ENCODE measurements around the gene HMGXB4.

The HMGXB4 gene

DNA sequence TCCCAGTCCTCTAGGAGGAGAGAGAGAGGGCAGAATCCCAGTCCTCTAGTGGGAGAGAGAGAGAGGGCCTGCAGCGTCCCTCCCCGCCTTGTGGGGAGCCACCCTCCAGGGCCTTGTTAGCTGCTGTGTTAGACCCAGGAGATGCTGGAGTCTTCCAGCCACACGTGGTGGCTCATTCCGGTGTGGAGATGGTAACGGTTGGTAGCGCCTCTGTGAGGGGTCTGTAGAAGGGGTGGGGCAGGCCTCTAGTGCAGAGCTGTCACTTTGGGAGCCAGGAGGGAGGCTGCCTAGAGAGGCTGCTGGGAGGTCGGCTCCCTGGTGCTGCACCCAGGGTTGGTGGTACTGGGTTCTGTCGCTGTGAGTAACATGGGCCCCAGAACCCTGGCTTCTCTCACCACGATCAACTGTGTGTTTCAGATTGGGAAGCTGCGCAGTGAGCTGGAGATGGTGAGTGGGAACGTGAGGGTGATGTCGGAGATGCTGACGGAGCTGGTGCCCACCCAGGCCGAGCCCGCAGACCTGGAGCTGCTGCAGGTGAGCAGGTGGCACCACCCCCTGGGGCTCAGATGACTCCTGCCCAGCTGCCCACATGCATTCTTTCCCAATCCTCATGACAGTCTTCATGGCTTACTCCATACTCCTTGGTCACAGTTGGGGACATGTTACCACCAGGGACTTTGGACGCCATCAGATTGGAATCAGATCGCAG is 69.7 kb downstream of the HMGXB4 start:
- no peak for DNase-seq (ENCODE audit: low read depth in 2 of 2)

GRCh38 chr22:35327690-35328471 is 70.6 kb downstream of the HMGXB4 start:
- DNase-seq (ENCODE audit: low read depth in 2 of 2), result no peak

- DNase-seq (ENCODE audit: low read depth in 2 of 2), result no peak
Measured at GRCh38 chr22:35328472-35328885, 71.2 kb downstream of the HMGXB4 start.

DNA sequence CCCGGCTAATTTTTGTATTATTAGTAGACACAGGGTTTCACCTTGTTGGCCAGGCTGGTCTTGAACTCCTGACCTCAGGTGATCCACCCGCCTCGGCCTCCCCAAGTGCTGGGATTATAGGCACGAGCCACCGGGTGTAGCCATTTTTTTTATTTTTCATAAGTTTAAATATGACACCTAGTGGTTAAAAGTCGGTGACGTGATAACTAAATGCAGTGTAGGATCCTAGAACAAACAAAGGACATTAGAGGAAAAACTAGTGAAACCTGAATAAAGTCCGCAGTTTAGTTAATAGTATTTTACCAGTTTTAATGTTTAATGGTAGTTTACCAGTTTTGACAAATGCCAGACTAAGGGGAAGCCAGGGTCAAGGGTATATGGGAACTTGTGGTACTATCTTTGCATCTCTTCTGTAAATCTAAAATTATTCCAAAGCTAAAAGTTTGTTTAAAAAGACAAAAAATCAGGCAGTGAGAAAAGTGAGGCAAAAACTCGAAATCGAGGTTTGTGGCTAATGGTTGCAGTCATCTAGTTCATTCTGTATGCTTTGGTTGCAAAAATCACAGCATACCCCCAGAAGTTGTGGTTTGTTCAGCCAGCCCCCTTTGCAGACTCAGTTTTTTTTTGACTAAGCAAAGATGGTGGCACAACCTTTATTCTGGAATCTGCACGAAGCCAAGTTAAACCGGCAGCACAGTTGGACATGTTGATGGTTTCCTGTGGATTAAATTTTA is 72.0 kb downstream of the HMGXB4 start:
- no peak for DNase-seq (ENCODE audit: low read depth in 2 of 2)

- peak in 1 of 2 donors; percentile 41 for DNase-seq (ENCODE audit: low read depth in 2 of 2)
Measured at GRCh38 chr22:35330258-35330861, 73.1 kb downstream of the HMGXB4 start.

DNA sequence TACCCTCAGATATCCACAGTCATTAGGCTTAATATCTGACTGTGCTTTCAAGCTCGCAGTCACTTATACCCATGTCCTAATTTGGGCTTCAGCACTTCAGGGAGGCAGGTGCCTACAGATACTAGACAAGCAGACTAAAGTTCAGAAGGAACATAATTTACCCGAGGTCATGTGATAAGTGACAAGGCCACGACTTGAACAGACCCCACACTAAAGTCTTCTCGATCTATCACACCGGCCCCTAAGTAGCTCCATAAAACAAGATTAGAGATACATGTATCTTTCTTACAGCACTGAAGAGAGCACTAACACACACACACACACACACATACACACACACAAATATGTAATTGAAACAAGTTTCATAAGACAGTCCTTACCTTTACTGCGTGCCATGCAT is 75.0 kb downstream of the HMGXB4 start:
- no peak for DNase-seq (ENCODE audit: low read depth in 2 of 2)

GRCh38 chr22:35333220-35333619 is 75.9 kb downstream of the HMGXB4 start:
- no peak for DNase-seq (ENCODE audit: low read depth in 2 of 2)

- peak in 1 of 2 donors; percentile 18 for DNase-seq (ENCODE audit: low read depth in 2 of 2)
Measured at GRCh38 chr22:35334004-35334403, 76.7 kb downstream of the HMGXB4 start.

DNA sequence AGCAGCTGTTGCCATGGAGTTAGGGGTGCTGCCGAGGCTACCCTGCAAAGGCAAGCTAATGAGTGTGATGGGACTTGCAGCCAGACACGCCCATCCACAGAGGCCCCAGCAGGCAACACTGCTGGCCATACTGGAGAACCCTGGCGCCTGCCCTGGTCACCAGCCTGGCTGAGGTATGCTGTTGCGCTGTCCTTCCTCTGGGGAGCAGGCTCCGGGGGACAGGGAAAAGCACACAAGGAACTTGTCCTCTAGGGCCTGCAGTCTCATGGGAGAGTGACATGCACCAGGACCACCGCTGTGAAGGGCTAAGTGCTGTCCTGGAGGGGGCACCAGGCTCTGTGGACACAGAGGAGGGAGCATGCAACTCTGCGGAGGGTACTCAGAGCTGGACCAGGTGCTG is 78.2 kb downstream of the HMGXB4 start:
- no peak for DNase-seq (ENCODE audit: low read depth in 2 of 2)

DNA sequence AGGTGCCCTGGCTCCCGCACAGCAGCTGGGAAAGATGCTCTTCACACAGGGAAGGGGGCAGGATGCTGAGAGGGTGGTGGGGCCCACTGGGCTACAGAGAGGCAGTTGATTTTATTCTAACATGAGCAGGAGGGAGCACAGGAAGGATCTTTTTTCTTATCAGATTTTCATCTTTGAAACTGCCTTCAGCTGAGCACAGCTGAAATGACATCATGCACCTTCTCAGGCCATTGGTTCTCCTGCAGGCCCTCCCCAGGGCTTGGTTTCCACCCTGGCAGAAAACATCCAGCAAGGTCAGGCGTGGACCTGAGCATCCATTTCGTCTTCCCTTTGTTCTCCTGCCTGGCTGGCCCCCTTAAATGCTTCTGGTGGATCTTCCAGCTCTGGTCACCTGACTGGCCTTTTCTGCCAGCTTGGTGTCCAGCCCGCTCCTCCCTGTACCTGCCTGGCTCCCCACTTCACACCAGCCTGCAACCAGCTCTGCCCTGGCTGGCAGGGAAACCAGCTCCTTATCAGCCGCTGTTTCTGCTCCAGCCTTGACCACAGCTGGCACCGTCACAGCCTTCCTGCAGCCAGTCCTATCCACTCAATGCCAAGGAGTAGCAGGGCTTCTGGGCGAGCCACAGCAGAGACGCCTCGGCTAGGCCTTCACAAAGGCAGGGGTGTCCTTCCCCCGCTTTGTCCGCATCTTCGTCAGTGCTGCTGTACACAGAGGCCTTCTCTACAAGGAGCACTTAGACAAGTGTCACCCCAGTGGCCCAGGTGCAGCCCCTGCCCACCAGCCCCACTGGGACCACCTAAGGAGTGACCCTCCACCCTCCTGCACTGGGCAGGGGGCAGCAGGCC is 78.9 kb downstream of the HMGXB4 start:
- no peak for DNase-seq (ENCODE audit: low read depth in 2 of 2)

DNA sequence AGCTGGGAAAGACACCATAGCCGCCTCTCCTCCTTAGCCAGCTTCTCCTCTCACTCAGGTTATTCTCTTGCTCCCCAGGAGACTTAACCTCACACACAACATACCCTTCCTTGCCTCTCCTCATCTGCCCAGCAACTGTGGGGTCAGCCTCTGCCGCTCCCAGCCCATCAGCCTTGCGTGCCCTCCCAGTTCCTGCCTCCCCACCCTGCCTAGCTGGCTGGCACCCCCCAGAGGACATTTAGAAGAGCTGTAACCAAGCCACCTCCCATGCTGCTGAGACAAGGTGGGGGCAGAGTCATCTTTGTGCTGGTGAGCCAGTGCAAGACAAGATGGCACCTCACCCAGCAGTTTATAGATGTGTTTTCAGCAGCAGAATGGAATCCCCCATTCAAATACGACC is 80.6 kb downstream of the HMGXB4 start:
- no peak for DNase-seq (ENCODE audit: low read depth in 2 of 2)

DNA sequence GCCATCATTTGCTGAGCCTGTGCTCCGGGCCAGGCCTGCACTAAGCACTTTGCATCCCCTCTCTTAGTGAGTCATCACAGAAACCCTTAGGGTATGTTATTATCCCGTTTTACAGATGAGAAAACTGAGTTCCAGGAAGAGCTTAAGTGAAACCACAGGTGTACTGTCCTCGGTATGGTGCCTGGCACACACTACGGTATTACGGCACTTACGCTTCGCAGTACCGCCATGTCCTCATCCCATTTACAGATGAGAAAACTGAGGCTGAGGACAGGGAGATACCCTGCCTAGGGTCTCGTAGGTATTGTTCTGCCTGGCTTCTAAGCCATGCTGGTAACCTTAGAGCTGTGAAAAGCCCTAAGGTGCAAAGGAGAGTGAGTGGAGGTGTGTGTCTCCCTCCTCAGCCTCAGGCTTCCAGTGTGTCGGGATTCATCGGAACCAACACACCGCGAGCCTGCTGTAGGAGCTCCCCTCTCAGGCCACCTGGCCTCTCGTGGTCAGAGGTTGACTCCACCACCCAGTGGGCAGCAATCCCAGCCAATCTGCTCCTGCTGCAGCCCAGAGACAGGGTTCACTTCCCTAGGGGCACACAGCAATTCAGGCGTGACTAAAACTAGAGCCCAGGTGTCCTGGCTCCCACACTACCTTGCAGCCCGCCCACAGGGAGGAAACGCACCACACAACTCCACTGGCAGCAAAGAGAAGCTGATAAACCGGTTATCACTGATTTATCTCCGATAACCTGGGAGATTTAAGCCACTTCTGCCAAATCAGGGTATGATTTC is 84.0 kb downstream of the HMGXB4 start:
- DNase-seq (ENCODE audit: low read depth in 2 of 2), result no peak

GRCh38 chr22:35342390-35342789 is 85.1 kb downstream of the HMGXB4 start:
- DNase-seq (ENCODE audit: low read depth in 2 of 2), result no peak

DNA sequence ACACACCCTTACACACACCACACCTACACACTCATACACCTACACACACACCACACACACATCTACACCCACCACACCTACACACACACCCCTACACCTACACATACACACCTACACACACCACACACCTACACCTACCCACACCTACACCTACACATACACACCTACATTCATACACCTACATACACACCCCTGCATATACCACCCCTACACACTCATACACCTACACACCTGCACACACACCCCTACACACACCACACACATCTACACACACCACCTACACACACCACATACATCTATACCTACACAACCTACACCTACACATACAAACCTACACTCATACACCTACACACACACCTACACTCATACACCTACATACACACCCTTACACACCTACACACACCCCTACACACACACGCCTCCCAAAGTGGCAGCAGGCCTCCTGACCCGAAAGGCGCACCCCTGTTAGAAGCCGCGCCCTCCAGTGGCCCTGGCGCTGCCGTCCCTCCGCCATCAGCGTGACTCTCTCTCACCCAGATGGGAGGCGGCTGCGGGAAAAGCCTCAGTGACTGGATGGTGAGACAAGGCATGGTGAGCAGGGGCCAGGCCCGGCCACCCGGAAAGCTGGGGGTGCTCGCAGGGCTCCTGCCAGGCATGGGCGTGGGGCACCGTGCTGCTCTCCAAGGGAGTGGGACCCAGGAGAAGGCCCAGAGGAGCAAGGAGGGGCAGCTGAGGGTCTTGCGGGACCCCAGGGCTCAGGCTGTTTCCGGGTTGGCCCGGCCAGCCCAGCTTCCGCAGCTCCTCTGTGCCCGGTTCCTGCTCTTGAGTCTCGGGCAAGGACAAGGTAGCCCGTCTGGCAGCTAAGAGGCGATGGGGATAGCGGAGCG is 86.6 kb downstream of the HMGXB4 start:
- DNase-seq (ENCODE audit: low read depth in 2 of 2), result no peak

DNA sequence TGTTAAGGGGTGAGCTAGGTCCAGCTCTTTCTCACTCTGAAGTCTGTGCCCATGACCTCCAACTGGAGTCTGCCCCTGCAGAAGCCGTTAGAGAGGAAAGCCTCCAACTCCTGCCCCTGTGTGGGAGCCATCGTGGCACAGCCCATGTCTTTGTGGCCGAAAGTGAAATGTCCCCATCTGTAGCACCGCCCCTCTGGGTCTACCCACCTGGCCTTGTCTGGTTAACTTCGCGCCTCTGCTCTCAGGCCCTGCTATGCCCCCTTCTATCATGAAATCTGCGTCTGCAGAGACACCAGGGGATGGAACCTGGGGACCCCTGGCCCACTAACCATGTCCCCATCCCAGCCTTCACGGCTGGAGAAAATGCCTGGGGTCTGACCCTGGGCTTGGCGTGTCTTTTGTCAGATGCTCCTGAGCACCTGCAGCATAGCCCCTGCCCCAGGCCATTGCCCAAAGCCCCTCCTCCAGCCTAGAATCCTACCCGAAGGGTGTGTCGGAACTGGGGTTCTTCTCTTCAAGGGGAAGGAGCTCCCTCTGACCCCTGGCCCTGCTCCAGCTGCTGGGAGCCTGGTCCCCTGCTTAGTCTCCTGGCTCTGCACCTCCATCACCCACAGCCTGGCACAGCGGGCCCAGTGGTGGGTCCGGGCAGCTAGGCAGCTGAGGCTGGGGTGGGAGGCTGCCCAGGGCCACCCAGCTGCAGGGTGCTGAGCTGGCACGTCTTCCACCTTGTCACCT is 87.8 kb downstream of the HMGXB4 start:
- DNase-seq (ENCODE audit: low read depth in 2 of 2), result no peak
